GM12875 (cell line): ENCODE measurements around the gene CHAC2.
"Not testable (repeated sequence)": the region's sequence is repeated elsewhere in the genome, so short reads cannot be mapped to it uniquely, and the experiment has no call there.

Experiments used
- H3K4me3 ChIP-seq: one replicate; pipeline ENCODE4 v1.5.1; 2011; ENCODE audit warnings: low read depth, low read length, control low read depth
- CTCF ChIP-seq: IDR thresholded peaks from 2 replicates; pipeline ENCODE4 v1.5.1; 2011; ENCODE audit warnings: low read depth, mild to moderate bottlenecking, control low read depth, inconsistent platforms, low read length, moderate library complexity, borderline replicate concordance; ENCODE audit not compliant: insufficient read depth

CHAC2 gene

GRCh38 chr2:53755121-53755520, 12.5 kb upstream of the CHAC2 start:
- TF ChIP-seq CTCF = no peak
- no peak overlapping the region for H3K4me3 ChIP-seq

GRCh38 chr2:53756644-53757043, 11.0 kb upstream of the CHAC2 start:
- TF ChIP-seq CTCF = no peak
- H3K4me3 ChIP-seq = no peak overlapping the region

GRCh38 chr2:53757206-53757605, 10.4 kb upstream of the CHAC2 start:
- H3K4me3 ChIP-seq = not testable (repeated sequence)

GRCh38 chr2:53765767-53766166, 1.8 kb upstream of the CHAC2 start:
- TF ChIP-seq CTCF = no peak
- H3K4me3 ChIP-seq = no peak overlapping the region

- TF ChIP-seq CTCF = no peak
- H3K4me3 ChIP-seq = peak overlapping the region; percentile 78
These were observed 588 bp downstream of the CHAC2 start for GRCh38 chr2:53768242-53768542.

GRCh38 chr2:53769318-53769945, 1.8 kb downstream of the CHAC2 start:
- H3K4me3 ChIP-seq = no peak overlapping the region
- no peak for TF ChIP-seq CTCF

GRCh38 chr2:53770264-53770663, 2.7 kb downstream of the CHAC2 start:
- no peak overlapping the region for H3K4me3 ChIP-seq
- TF ChIP-seq CTCF = no peak

- TF ChIP-seq CTCF = no peak
- no peak overlapping the region for H3K4me3 ChIP-seq
These were observed 9.5 kb downstream of the CHAC2 start for GRCh38 chr2:53777134-53777533.
